ENCODE data around the gene LCNL1. TPM values are rescaled to one million over a fixed set of nuclear protein-coding genes. Genes with fewer than 3 reads are reported as not detected.

LCNL1 gene
- total and polyA plus RNA-seq, 2 of the 13 experiments (the other 11 are each of a cell fraction or from before 2014, with no cell fraction given): not detected

DNA sequence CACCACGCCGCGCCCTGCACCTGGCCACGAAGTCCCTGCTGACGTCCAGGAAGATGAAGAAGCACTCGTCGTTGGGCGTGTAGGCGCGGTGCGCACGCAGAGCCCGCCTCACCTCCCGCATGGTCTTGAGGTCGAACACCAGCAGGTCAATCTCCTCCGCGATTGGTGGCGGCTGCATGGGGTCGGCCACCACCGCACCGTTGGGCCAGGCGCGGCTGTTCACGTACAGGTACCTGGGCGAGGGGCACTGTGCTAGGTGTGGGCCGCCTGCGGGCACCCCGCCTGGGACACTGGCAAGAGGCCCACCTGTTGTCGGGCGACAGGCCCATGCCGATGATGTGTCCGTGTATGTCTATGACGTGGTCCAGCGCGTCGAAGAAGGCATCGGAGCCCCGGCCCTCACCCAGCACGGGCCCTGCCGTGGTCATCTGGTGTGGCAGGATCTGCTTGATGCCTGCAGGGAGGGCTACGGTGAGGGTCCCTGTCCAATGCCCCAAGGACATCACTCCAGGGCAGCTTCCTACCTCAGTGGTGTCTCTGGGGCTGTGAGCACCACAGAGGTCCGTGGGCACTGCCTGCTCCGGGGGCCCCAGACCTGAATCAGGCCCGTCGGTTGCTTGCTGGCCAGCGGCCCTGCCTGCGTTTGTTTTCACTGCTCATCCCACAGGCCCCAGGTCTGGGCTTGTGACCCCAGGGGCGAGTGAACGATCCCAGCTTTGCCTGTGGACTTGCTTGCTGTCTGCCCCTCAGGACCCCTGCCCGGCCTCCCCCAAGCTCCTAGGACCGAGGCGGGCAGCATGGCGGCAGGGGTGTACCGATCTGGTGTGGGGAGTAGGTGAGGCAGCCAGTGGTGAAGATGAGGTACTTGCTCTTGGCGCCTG, 41.3 kb upstream of the LCNL1 start:
- ChIA-PET CTCF (ENCODE audit: low intra/inter-chr PET ratio, low total read pairs) (no interaction called here), POLR2A (no interaction called here)
- DNase-seq (ENCODE audit: low spot score) (no peak), FAIRE-seq (no peak), ATAC-seq (no peak)
- Histone ChIP-seq H3K9me3 (ENCODE audit: low read length) (no peaks in the 10 kb centered on the region), H3K4me3 (replicated peaks in 1 of 3; ENCODE audit: insufficient read depth in 1 of 3, low read depth in 2 of 3, low read length in 3 of 3) (no peak overlapping the region), H3K36me3 (replicated peaks in 1 of 2; ENCODE audit: control insufficient read depth in 1 of 2, insufficient read depth in 2 of 2, low read length in 2 of 2) (peaks cover 8 to 36% of the 10 kb centered on the region in 2 experiments), H2AFZ (ENCODE audit: low read length) (no peak overlapping the region), H4K20me1 (ENCODE audit: insufficient read depth, low read length) (no peaks in the 10 kb centered on the region), H3K27me3 (ENCODE audit: control insufficient read depth in 1 of 2, insufficient read depth in 2 of 2, low read length in 2 of 2) (no peaks in the 10 kb centered on the region), H3K9ac (ENCODE audit: insufficient read depth, low read depth, low read length) (no peak overlapping the region), H3K4me2 (ENCODE audit: low read depth, low read length) (no peak overlapping the region), H3K27ac (ENCODE audit: extremely low read length, insufficient read depth, low read length) (no peak overlapping the region), H3K79me2 (ENCODE audit: insufficient read depth, low read length) (peaks cover 10% of the 10 kb centered on the region), H3K4me1 (ENCODE audit: insufficient read depth, low read length) (peaks cover 35% of the 10 kb centered on the region)
- WGBS (ENCODE audit: low lambda C conversion rate): 96% methylated on average over 19 of the region's 55 CpGs
- in situ Hi-C loops (cut with HindIII; ENCODE audit: extremely low pct_ligation_motif_present, low pct_unique_long_range_greater_than_20kb) (no loop called here), intact Hi-C loops (cut with micrococcal nuclease; ENCODE audit: unreplicated experiment) (no loop called here)
- no TSS peak for BruUV-seq (replicated peaks)
- TF ChIP-seq SIN3B (IDR thresholded peaks at IDR 0.05; ENCODE audit: low read length): no peak
- TF ChIP-seq ZNF501 (CRISPR knock-in tag; IDR thresholded peaks at IDR 0.05): no peak
- peak; percentile 81 for TF ChIP-seq AGO2 (optimal IDR thresholded peaks at IDR 0.05; ENCODE audit: low read depth, low read length)
- no peak for TF ChIP-seq CREM (IDR thresholded peaks at IDR 0.05)
- no peak for TF ChIP-seq CREM (CRISPR knock-in tag; IDR thresholded peaks at IDR 0.05)
- TF ChIP-seq ZNF776 (CRISPR knock-in tag; IDR thresholded peaks at IDR 0.05): 0 out of 2 replicates have a peak, but pooled peaks have one; percentile 18
- no peak for TF ChIP-seq ARHGAP35 (CRISPR knock-in tag; IDR thresholded peaks at IDR 0.05; ENCODE audit: borderline replicate concordance)
- no peak for TF ChIP-seq ZNF703 (CRISPR knock-in tag; IDR thresholded peaks at IDR 0.05; ENCODE audit: borderline replicate concordance)
- TF ChIP-seq ZNF124 (CRISPR knock-in tag; IDR thresholded peaks at IDR 0.05): no peak
- TF ChIP-seq IRX3 (CRISPR knock-in tag; IDR thresholded peaks at IDR 0.05; ENCODE audit: borderline replicate concordance, low read depth): no peak
- TF ChIP-seq FOXK2 (IDR thresholded peaks at IDR 0.05): no peak
- TF ChIP-seq HOXA3 (CRISPR knock-in tag; IDR thresholded peaks at IDR 0.05): peak; percentile 7; the same call in 1 of the 2 replicates
- no peak for TF ChIP-seq SRSF4 (IDR thresholded peaks at IDR 0.05; ENCODE audit: low read depth, low read length, poor library complexity, severe bottlenecking)
- no peak for TF ChIP-seq SAP130 (CRISPR knock-in tag; IDR thresholded peaks at IDR 0.05; ENCODE audit: low read depth)
- TF ChIP-seq THYN1 (CRISPR knock-in tag; IDR thresholded peaks at IDR 0.05; ENCODE audit: borderline replicate concordance, low read depth): no peak
- TF ChIP-seq, protein P1, sequence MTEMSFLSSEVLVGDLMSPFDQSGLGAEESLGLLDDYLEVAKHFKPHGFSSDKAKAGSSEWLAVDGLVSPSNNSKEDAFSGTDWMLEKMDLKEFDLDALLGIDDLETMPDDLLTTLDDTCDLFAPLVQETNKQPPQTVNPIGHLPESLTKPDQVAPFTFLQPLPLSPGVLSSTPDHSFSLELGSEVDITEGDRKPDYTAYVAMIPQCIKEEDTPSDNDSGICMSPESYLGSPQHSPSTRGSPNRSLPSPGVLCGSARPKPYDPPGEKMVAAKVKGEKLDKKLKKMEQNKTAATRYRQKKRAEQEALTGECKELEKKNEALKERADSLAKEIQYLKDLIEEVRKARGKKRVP (CRISPR knock-in tag; IDR thresholded peaks at IDR 0.05): no peak
- TF ChIP-seq ZNF567 (CRISPR knock-in tag; IDR thresholded peaks at IDR 0.05; ENCODE audit: borderline replicate concordance): no peak
- TF ChIP-seq HNRNPL (IDR thresholded peaks at IDR 0.05; ENCODE audit: low read depth, low read length): 0 out of 2 replicates have a peak, but pooled peaks have one; percentile 24
- TF ChIP-seq RBFOX2 (IDR thresholded peaks at IDR 0.05; ENCODE audit: low read depth, low read length): peak; percentile 68
- no peak for TF ChIP-seq SNAI1 (CRISPR knock-in tag; IDR thresholded peaks at IDR 0.05; ENCODE audit: borderline replicate concordance)
- TF ChIP-seq ARID2 (CRISPR knock-in tag; IDR thresholded peaks at IDR 0.05; ENCODE audit: borderline replicate concordance): no peak
- TF ChIP-seq ZKSCAN1 (IDR thresholded peaks at IDR 0.05; ENCODE audit: low read length): no peak
- TF ChIP-seq, protein P2, sequence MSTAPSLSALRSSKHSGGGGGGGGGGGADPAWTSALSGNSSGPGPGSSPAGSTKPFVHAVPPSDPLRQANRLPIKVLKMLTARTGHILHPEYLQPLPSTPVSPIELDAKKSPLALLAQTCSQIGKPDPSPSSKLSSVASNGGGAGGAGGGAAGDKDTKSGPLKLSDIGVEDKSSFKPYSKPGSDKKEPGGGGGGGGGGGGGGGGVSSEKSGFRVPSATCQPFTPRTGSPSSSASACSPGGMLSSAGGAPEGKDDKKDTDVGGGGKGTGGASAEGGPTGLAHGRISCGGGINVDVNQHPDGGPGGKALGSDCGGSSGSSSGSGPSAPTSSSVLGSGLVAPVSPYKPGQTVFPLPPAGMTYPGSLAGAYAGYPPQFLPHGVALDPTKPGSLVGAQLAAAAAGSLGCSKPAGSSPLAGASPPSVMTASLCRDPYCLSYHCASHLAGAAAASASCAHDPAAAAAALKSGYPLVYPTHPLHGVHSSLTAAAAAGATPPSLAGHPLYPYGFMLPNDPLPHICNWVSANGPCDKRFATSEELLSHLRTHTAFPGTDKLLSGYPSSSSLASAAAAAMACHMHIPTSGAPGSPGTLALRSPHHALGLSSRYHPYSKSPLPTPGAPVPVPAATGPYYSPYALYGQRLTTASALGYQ (CRISPR knock-in tag; IDR thresholded peaks at IDR 0.05): no peak
- no peak for TF ChIP-seq ADNP (CRISPR knock-in tag; IDR thresholded peaks at IDR 0.05)
